ENCODE measurements around the gene DPH7.

The DPH7 gene

DNA sequence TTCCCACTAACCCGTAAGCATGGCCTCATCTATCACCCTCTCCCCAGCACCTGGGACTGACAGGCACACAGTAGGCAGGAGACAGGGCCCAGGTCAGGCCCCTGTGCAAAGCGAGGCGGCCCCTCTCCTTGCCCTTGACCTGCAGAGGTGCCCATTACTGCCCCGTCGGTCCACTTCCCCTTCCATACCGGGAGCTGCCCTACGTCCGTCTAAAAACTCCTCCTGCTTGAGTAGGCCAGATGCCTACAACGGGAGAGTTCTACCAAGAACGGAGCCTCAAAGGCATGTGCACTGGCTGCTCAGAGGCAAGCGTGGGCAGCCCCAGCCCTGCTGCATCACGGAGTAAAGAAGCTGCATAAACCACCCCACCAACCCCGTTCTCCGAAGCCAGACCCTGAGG lies 4.6 kb upstream of the DPH7 start:
- no peak for ATAC-seq
- TF ChIP-seq SNAI2 (CRISPR knock-in tag; IDR thresholded peaks at IDR 0.05) (no peak), ISL1 (CRISPR knock-in tag; IDR thresholded peaks at IDR 0.05) (no peak), ZFP3 (CRISPR knock-in tag; IDR thresholded peaks at IDR 0.05) (no peak), ZNF70 (CRISPR knock-in tag; IDR thresholded peaks at IDR 0.05) (no peak), POU6F1 (CRISPR knock-in tag; IDR thresholded peaks at IDR 0.05; ENCODE audit: borderline replicate concordance, low read depth) (no peak), BACH2 (CRISPR knock-in tag; IDR thresholded peaks at IDR 0.05; ENCODE audit: borderline replicate concordance) (no peak), ARNTL (CRISPR knock-in tag; IDR thresholded peaks at IDR 0.05; ENCODE audit: borderline replicate concordance, low read depth) (no peak), OSR1 (CRISPR knock-in tag; IDR thresholded peaks at IDR 0.05) (no peak), ZC3H10 (CRISPR knock-in tag; IDR thresholded peaks at IDR 0.05) (no peak), ZFP30 (CRISPR knock-in tag; IDR thresholded peaks at IDR 0.05) (no peak), GLIS3 (CRISPR knock-in tag; IDR thresholded peaks at IDR 0.05) (no peak), ZNF565 (CRISPR knock-in tag; conservative IDR thresholded peaks at IDR 0.05; ENCODE audit: low read depth) (no peak), TOX (CRISPR knock-in tag; IDR thresholded peaks at IDR 0.05; ENCODE audit: borderline replicate concordance) (no peak), ZNF8 (CRISPR knock-in tag; IDR thresholded peaks at IDR 0.05) (no peak)
- TF ChIP-seq, protein P1, sequence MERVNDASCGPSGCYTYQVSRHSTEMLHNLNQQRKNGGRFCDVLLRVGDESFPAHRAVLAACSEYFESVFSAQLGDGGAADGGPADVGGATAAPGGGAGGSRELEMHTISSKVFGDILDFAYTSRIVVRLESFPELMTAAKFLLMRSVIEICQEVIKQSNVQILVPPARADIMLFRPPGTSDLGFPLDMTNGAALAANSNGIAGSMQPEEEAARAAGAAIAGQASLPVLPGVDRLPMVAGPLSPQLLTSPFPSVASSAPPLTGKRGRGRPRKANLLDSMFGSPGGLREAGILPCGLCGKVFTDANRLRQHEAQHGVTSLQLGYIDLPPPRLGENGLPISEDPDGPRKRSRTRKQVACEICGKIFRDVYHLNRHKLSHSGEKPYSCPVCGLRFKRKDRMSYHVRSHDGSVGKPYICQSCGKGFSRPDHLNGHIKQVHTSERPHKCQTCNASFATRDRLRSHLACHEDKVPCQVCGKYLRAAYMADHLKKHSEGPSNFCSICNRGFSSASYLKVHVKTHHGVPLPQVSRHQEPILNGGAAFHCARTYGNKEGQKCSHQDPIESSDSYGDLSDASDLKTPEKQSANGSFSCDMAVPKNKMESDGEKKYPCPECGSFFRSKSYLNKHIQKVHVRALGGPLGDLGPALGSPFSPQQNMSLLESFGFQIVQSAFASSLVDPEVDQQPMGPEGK (CRISPR knock-in tag; IDR thresholded peaks at IDR 0.05; ENCODE audit: borderline replicate concordance), result no peak
- TF ChIP-seq, protein P2, sequence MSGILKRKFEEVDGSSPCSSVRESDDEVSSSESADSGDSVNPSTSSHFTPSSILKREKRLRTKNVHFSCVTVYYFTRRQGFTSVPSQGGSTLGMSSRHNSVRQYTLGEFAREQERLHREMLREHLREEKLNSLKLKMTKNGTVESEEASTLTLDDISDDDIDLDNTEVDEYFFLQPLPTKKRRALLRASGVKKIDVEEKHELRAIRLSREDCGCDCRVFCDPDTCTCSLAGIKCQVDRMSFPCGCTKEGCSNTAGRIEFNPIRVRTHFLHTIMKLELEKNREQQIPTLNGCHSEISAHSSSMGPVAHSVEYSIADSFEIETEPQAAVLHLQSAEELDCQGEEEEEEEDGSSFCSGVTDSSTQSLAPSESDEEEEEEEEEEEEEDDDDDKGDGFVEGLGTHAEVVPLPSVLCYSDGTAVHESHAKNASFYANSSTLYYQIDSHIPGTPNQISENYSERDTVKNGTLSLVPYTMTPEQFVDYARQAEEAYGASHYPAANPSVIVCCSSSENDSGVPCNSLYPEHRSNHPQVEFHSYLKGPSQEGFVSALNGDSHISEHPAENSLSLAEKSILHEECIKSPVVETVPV (CRISPR knock-in tag; IDR thresholded peaks at IDR 0.05), result no peak

DNA sequence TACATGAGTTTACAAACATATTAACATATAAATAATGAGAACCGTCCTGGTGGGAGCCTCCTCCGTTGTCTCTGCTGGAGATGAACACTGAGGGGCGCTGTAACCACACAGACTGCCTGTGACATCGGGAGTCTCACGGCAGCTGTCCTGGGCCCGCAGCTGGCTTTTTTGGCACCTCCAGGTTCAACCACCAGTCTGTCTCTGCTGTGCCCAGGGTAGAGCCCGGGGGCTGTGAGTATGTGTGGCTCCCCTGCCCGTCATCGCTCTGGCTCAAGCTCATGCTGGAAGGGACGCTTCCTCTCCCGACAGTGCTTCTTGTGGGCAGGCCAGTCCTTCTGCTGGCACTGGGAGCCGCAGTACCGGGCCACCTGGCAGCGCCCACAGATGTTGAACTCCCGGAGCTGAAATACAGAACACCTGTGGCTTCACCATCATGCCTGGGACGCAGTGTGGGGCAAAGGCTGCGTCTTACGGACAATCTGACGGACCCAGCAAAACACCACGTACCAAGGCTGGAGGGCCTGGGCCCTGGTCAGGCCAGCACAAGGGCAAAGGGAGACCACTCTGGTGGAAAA lies 3.6 kb upstream of the DPH7 start:
- TF ChIP-seq ARNTL (CRISPR knock-in tag; IDR thresholded peaks at IDR 0.05; ENCODE audit: borderline replicate concordance, low read depth) (no peak), ZFP3 (CRISPR knock-in tag; IDR thresholded peaks at IDR 0.05) (no peak), ZNF70 (CRISPR knock-in tag; IDR thresholded peaks at IDR 0.05) (no peak), PPARA (CRISPR knock-in tag; IDR thresholded peaks at IDR 0.05; ENCODE audit: borderline replicate concordance) (no peak)
- ATAC-seq, result no peak

GRCh38 chr9:137581361-137582285 lies 2.9 kb upstream of the DPH7 start:
- no peak for ATAC-seq
- TF ChIP-seq TOX (CRISPR knock-in tag; IDR thresholded peaks at IDR 0.05; ENCODE audit: borderline replicate concordance) (no peak), ZNF565 (CRISPR knock-in tag; conservative IDR thresholded peaks at IDR 0.05; ENCODE audit: low read depth) (no peak), ZNF8 (CRISPR knock-in tag; IDR thresholded peaks at IDR 0.05) (no peak), ZFP30 (CRISPR knock-in tag; IDR thresholded peaks at IDR 0.05) (no peak), ZC3H10 (CRISPR knock-in tag; IDR thresholded peaks at IDR 0.05) (no peak), ZNF70 (CRISPR knock-in tag; IDR thresholded peaks at IDR 0.05) (no peak), POU6F1 (CRISPR knock-in tag; IDR thresholded peaks at IDR 0.05; ENCODE audit: borderline replicate concordance, low read depth) (no peak), ESRRG (CRISPR knock-in tag; IDR thresholded peaks at IDR 0.05) (no peak), RARB (CRISPR knock-in tag; IDR thresholded peaks at IDR 0.05) (no peak), BACH2 (CRISPR knock-in tag; IDR thresholded peaks at IDR 0.05; ENCODE audit: borderline replicate concordance) (no peak), PPARA (CRISPR knock-in tag; IDR thresholded peaks at IDR 0.05; ENCODE audit: borderline replicate concordance) (no peak)

- ATAC-seq, result no peak
Observed at GRCh38 chr9:137580954-137581322, 2.2 kb upstream of the DPH7 start.

More at GRCh38 chr9:137580954-137581322, 2.2 kb upstream of the DPH7 start:
- no peak for TF ChIP-seq ISL1 (CRISPR knock-in tag; IDR thresholded peaks at IDR 0.05)
- TF ChIP-seq ESRRG (CRISPR knock-in tag; IDR thresholded peaks at IDR 0.05), result no peak
- TF ChIP-seq ZFP3 (CRISPR knock-in tag; IDR thresholded peaks at IDR 0.05), result no peak
- no peak for TF ChIP-seq ZNF70 (CRISPR knock-in tag; IDR thresholded peaks at IDR 0.05)
- no peak for TF ChIP-seq ZC3H10 (CRISPR knock-in tag; IDR thresholded peaks at IDR 0.05)
- TF ChIP-seq, protein P2 (CRISPR knock-in tag; IDR thresholded peaks at IDR 0.05), result no peak
- TF ChIP-seq, protein P1 (CRISPR knock-in tag; IDR thresholded peaks at IDR 0.05; ENCODE audit: borderline replicate concordance), result no peak
- TF ChIP-seq ZFP30 (CRISPR knock-in tag; IDR thresholded peaks at IDR 0.05), result no peak
